Non-pigmented ciliary epithelial cell (primary cell): ENCODE results near the gene ANKRD40CL.
"Not testable (repeated sequence)": the region's sequence is repeated elsewhere in the genome, so short reads cannot be mapped to it uniquely, and the experiment has no call there.

Source experiments
- DNase-seq: peaks from one replicate; pipeline ENCODE4 v3.0.0-alpha.2; 2010; ENCODE audit warnings: low read depth

Gene ANKRD40CL

DNA sequence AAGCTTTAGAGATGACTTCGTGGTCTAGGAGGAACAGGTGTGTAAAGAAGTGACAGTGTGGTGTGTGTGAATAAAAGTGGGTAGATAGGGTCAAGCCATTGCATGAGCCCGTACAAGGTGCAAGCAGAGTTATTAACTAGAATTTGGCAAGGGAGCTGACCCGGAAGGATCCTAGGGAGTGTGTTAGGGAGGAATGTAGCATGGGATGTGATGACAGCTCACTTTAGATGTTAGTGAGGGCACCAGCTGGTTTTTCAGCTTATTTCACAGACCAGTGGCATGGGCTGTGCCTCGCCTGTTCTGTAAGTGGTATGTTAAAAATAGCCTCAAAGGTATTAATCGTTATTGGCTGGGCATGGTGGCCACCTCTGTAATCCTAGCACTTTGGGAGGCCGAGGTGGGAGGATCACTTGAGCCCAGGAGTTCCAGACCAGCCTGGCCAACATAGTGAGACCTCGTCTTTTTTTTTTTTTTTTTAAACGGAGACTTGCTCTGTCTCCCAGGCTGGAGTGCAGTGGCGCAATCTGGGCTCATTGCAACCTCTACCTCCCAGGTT, 8.3 kb downstream of the ANKRD40CL start:
- no peak for DNase-seq

DNA sequence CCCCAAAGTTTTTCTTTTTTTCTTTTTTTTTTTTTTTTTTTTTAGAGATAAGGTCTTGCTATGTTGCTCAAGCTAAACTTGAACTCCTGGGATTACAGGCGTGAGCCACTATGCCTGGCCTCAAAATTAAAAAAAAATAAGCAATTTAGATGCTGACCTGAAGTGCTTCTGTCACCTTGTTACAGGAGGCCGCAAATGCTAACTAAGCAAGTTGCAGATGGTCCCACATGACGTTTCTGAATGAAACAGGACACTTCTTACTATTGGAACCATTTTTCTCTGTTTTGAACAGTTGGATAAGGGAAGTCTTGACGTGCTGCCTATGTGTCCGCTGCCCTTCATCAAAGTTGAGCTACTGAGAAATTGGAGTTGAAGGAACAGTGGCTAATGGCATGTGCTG, 8.8 kb downstream of the ANKRD40CL start:
- DNase-seq = no peak

DNA sequence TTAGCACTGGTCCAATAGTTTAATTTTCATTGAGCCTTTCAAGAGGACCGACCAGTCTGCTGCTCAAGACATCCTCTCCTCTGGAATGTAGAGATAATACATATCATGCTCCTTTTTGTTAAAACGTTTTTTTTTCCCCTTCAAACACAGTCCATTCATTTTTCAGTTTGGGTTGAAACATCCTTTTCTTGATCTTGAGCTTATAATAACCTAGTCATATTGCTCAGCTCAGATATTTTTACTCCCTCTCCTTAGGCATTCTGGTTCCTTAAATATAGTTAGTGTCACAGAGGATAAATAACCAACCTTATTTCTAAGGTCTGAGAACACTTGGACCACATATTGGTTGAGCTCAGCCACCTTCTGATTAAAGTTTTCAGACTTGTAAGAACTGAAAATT, 12.8 kb downstream of the ANKRD40CL start:
- no peak for DNase-seq

DNA sequence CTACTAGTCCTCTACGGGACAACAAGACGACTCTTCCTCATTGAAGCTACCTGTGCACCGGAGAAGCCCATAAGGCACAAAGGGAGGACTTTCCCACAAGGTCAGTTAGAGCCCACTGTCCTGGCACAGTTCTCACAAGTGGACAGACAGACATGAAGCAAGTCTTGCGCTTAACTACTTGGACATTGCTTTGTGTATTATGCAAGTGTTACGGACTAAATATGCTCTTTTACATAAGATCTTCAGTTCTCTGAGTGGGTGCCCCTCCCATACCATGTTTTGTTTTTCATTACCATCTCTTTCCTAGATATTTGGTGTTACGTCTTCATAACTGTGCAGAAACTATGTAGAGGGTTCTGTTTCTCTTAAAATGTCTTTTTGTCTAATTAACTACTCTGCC, 18.1 kb downstream of the ANKRD40CL start:
- DNase-seq = no peak

DNA sequence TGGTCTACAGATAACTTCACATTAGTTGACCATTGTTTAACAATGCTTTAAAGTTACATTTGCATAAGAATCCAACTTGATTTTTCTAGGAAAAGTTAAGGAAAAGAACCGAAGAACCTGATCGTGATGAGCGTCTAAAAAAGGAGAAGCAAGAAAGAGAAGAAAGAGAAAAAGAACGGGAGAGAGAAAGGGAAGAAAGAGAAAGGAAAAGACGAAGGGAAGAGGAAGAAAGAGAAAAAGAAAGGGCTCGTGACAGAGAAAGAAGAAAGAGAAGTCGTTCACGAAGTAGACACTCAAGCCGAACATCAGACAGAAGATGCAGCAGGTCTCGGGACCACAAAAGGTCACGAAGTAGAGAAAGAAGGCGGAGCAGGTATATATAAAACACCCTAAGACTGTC, 21.7 kb downstream of the ANKRD40CL start:
- DNase-seq = no peak

DNA sequence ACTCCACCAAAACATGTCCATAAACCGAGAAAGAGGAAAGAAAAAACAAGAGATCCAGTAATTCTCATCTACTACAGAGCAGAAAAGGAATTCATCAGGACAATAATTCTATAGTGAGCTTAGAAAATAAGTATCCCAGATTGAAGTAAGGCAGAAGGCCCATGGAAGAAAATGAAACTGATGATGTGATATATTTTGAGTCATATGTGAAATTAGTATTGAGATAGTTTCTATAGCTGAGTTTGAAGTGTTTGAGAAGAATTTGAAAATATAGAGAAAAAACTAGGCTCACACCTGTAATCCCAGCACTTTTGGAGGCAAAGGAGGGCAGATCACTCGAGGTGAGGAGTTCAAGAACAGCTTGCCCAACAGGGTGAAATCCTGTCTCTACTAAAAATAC, 28.2 kb downstream of the ANKRD40CL start:
- DNase-seq = no peak

DNA sequence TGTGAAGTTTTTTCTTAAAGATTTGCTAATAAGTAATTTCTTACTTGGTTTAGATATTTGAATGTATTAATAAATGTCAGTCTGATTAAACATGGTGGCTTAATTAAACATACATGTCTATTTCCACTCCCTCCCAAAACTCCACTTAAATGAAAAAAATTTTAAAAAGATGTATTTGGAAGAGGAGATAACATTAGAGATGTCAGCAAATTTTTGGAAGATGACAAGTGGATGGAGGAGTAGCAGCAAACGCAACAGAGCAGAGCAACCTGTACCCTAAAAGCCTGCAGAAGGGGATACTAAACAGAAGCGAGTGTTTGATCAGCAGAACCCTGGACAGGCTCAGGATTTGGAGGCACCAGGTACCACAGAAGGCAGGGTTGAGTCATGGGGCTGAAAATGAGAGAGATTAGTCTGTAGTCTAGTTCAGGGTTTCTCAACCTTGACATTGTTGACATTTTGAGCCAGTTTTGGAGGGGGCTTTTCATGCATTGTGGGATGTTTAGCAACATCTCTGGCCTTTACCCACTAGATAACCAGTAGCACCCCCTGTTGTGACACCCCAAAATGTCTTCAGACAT, 30.1 kb downstream of the ANKRD40CL start:
- DNase-seq = no peak

DNA sequence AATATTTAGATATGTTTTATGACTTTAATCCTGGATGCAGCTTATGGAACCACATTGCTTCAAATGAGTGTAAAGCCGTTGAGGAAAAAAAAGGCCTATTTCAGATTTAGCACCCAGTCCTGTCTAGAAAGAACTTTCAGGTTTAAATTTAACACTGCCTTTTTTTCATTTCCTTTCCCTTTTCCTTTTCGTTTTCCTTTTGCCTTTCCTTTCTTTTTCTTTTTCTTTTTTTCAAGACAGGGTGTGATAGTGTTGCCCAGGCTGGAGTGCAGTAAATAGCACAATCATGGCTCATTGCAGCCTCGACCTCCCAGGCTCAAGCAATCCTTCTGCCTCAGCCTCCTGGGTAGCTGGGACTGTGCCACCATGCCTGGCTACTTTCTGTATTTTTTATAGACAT, 32.0 kb downstream of the ANKRD40CL start:
- no peak for DNase-seq

DNA sequence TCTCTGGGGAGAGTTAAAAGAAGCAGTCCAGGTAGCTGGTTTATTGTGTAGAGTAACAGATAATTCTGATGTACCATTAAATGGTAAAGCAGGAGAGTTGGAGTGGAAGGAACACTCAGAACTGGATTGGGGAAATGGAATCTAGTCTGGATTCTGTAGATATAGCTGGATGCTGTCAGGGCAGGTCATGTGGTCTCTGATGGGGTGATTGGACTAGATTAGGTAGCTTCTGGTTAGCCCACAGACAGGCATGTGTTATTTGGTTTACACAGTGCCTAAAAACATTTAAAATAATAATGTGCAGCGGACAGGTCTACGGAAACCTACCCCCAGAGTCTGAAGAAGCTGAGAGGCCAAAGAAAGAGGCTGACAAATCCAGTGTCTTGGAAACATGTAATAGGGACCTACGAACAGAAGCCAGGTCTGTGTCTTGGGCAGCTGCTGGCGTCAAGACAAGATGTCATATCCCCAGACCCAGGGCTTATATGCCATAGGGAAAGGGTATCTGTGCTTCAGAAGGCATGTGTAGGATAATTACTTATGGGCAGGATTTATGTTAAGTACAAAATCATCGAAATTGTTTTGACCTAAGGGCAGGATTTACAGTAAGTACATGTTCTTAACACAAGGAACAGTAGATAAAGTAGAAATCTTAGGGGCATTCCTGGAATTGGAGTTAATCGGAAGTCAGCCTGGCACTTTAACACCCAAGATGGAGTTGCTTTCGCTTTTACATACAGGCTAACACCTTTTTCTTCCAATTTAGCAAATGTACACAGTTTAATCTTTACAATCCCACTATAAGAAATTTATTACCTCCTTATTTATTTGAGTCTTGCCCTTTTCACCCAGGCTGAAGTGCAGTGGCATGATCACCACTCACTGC, 35.5 kb downstream of the ANKRD40CL start:
- no peak for DNase-seq

DNA sequence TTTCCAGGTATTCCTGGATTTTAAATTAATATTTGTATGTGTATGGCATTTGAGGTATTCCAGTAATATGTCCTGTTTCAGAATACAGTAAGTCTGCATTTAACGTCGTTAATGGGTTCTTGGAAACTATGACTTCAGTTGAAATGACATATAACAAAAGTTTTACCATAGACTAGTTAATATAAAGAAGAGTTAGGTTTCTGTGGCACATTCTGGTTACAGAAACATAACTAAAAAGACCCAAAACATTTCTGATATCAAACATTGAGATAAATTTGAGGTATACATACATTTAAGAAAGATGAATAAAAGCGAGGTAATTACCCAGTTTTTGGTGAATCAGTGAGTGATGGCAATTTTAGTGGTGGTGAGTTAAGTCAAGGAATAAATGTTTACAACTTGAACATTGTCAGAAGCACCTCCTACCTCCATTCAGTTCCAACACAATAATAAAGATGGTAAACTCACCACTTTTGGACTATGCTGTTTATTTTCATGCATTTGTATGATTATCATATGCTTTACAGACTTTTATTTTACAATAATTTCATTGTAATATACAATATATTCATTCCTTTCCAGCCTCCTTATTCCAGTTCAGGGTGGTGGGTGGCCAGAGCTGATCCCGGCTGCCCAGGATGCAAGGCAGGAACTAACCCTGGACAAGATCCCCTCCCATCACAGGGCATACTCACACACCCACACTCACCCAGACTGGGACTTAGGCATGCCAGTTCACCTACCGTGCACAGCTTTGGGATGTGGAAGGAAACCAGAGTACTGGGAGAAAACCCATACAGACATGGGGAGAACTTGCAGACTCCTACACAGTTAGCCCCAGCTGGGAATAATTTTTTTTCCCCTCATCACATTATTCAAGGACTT, 38.2 kb downstream of the ANKRD40CL start:
- DNase-seq = no peak

DNA sequence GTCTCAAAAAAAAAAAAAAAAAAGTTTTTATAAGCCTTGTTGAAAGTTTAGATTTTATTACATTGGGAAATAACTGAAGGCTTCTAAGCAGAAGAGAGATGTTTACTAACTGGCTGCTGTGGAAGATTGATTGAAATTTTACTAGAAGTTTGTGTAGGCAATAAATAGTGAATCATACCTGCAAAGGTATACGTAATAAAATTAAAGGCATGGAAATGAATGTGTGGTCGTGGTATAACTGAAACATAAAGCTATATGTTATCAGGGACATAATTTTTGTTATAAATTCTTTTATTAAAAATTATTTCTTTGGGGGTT, 39.2 kb downstream of the ANKRD40CL start:
- DNase-seq = no peak

DNA sequence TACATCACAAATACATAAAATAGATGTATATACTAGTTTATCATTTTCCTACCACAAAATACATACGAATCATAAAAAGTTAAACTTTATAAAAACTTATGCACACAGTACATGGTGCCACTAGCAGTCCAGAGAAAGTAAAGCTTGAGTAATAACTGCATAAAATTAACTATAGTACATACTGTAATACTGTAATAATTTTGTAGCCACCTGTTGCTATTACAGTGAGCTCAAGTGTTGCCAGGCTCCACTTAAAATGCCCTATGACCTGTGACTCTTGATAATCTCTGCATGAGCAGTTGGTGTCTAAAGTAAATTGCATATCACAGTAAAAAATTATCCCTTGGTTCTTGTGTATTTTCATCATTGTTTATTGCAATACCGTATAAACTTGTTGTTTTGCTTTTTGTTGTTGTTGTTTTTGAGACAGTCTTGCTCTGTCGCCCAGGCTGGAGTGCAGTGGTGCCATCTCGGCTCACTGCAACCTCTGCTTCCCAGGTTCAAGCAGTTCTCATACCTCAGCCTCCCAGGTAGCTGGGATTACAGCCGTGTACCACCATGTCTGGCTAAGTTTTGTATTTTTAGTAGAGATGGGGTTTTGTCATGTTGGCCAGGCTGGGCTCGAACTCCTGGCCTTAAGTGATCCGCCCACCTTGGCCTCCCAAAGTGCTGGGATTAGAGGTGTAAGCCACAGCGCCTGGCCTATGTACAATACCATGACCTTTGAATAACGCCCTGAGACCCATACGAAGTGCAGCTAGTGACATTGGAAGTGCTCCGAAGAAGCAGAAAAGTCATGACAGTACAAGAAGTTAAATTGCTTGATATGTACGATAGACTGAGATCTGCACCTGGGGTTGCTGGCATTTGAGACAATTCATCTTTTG, 41.3 kb downstream of the ANKRD40CL start:
- DNase-seq = no peak

DNA sequence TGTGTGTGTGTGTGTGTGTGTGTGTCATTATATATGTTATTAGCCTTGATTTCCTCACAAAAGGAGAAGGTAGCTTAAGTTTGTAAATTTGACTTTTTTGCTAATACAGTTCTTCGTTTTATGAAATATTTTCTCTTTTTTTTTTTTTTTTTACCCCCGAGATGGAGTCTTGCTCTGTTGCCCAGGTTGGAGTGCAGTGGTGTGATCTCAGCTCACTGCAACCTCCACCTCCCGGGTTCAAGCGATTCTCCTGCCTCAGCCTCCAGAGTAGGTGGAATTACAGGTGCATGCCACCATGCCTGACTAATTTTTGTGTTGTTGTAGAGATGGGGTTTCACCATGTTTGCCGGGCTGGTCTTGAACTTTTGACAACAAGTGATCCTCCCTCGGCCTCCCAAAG, 42.7 kb downstream of the ANKRD40CL start:
- not testable (repeated sequence) for DNase-seq

DNA sequence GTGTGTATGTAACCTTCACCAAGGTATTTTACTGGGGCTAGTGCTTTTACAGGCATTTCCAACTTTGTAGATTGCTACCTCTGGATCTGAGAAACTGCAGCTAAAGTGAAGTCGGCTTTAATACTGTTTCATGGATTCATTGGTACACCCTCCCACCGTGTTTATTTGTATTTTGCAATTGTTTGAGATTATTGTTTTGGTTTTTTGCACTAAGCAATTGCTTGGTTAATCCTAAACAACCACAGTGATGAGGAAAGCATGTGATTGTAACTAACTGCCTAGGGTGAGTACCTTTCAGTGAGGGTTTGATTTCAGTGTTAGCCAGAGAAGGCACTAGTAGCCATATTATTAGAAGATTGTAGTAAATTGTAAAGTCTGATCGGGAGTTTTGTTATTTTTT, 44.6 kb downstream of the ANKRD40CL start:
- no peak for DNase-seq

DNA sequence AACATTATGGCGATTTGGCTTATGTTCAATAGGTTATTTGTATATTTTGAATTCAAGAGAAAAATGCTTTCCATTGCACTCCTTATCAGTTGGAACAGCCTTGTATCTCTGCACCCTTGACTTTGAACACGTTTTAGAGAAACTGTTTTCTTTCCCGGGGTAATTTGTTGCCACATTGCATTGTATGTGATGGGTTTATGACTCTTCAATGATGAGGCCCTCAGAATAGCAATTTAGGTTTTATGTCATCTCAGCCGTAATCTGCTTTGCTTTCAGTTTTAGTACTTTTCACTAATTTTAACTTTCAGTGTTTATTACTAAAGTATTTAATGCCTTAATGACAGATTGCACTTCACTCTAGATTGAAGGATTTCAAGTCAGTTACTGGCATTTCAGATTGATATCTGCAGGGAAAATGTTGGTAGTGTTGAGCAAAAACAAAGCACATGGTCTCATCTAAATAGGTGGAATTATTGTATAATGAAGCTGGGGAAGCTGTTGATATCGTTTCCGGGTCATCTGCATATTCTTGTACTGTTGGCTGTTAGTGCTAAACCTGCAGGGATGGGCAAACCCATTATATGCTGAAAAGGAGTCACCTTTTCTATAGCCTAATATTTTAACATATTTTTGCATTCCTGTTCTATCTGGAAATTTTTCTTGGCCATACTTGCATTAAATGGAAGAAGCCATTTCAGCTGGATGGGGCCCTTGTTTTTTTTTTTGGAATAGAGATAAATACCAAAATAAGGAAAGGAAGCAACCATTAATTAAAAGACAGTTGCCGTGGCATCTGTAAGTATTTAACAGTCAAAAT, 45.9 kb downstream of the ANKRD40CL start:
- no peak for DNase-seq

DNA sequence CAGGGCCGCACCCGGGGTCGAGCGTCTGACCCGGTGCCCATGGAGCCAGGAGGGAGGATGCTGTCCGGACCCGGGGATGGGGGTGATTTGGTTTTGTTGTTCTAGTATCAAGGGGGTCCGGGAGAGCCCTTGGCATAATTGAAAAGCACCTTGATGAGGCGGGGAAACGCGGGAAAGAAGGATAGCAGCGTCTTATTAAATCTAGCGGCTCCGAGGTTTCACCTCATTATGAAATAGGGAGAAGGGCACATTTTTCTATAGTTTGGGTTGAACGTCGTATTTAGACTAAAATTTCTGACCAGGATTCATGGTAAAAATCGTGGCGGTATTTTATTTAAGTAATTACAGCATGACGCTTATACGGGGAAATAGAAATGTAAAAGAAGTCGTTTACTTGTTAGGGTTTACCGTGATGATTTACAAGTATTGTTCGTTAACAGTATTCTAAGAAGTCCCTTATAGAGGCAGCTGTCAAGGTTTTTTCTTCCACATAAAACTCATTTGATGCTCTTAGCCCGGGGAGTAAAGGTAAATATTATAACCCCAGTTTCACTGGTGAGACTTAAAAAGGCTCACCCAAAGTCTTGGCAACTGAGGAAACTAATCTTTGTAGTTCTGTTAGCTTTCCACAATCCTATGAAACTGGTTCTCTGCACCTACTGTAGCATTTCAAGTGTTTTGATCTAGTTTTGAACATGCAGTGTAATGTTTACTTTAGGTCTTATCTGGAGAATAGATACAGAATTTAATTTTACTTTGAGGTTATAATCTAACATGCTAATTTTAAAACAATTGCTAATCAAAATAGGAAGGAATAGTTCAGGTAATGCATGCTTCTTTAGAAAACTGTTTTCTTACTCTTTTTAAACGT, 47.2 kb downstream of the ANKRD40CL start:
- DNase-seq = no peak

DNA sequence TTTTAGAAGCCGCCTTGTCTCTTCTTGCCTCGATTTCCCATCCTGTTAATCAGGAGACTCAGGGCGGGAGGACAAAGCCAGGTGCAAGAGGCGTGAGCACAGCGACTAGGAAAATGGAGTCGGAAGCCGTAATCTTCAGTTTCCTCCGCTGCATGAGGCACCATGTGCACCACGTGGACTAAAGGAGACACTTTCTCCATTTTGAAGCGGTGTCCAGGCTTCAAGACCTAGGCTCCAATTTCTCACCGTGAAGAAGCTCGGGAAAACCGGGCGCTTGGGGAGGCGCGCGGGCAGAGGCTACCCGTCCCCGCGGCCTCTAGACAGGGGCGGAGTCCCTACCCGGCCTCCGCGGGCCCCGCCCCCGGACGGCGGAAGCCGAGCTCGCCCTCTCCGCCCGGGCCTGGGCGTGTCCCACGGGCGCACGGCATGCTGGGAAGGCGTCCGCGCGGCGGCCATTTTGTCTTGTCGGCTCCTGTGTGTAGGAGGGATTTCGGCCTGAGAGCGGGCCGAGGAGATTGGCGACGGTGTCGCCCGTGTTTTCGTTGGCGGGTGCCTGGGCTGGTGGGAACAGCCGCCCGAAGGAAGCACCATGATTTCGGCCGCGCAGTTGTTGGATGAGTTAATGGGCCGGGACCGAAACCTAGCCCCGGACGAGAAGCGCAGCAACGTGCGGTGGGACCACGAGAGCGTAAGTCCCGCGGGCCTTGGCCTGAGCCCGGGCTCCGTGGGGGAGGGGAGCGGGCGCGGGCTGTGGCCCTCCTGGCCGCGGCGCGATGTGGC, 48.0 kb downstream of the ANKRD40CL start, which contains the start of gene LUC7L3:
Gene LUC7L3, plus strand, starts transcription at position 460 of the 780 bp plus-strand sequence. Its CDS starts 130 bp downstream, at position 590.
- peak; percentile 55 for DNase-seq

DNA sequence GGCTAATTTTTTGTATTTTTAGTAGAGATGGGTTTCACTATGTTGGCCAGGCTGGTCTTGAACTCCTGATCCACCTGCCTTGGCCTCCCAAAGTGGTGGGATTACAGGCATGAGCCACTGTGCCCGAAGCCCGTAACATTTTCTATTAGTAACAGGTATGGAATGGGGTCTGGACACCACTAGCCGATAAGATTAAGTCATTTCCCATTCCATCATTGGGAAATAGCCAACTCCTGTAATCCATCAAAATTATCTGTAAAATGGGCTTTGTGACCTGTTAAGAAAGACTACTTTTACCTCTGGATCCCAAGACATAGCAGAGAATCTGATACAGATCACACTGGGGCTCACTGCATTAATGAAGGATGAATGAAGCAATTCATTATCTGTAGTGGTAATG, 51.8 kb downstream of the ANKRD40CL start:
- no peak for DNase-seq

DNA sequence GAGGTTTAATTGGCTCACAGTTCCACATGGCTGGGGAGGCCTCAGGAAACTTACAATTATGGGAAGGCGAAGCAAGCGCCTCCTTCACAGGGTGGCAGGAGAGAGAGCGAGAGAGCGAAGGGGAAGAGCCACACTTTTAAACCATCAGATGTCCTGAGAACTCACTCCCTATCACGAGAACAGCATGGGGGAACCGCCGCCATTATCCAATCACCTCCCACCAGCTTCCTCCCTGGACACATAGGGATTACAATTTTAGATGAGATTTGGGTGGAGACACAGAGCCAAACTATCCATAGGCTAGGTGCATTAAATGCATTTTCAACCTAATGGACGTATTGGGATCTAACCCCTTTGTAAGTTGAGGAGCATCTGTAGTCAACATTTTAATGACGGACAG, 54.7 kb downstream of the ANKRD40CL start:
- no peak for DNase-seq
